Measurements from ENCODE around the gene LRP1. TPM values are rescaled to one million over a fixed set of nuclear protein-coding genes. Genes with fewer than 3 reads are reported as not detected.
A peak's percentile ranks its signal among the peaks of the same experiment; 100 is the strongest.

The LRP1 gene
- total and polyA plus RNA-seq, 2 of the 13 experiments (the other 11 are each of a cell fraction or from before 2014, with no cell fraction given), result 14.7 to 30.8 TPM

- no peak for TF ChIP-seq ZBTB25 (CRISPR knock-in tag; IDR thresholded peaks at IDR 0.05)
- no peak for TF ChIP-seq SNAPC2 (CRISPR knock-in tag; IDR thresholded peaks at IDR 0.05)
- no peak for TF ChIP-seq ZNF629 (CRISPR knock-in tag; conservative IDR thresholded peaks at IDR 0.05)
- peak; percentile 60; the same call in 1 of the 2 replicates for TF ChIP-seq KDM2A (CRISPR knock-in tag; IDR thresholded peaks at IDR 0.05; ENCODE audit: borderline replicate concordance, low read depth)
- no peak for TF ChIP-seq CREB1 (IDR thresholded peaks at IDR 0.05)
- peak; percentile 35; the same call in 1 of the 2 replicates for TF ChIP-seq CREB1 (CRISPR knock-in tag; IDR thresholded peaks at IDR 0.05)
- no peak for TF ChIP-seq ZNF564 (CRISPR knock-in tag; IDR thresholded peaks at IDR 0.05)
- TF ChIP-seq MNT (IDR thresholded peaks at IDR 0.05), result peak; percentile 11; the same call in 1 of the 2 replicates
- 0 out of 2 replicates have a peak, but pooled peaks have one; percentile 7 for TF ChIP-seq RAD21 (CRISPR knock-in tag; IDR thresholded peaks at IDR 0.05)
- peak; percentile 92 for TF ChIP-seq RBM39 (IDR thresholded peaks at IDR 0.05; ENCODE audit: low read depth, low read length, poor library complexity, severe bottlenecking)
- peak; percentile 25; the same call in 1 of the 2 replicates for TF ChIP-seq ERF (CRISPR knock-in tag; IDR thresholded peaks at IDR 0.05)
- no peak for TF ChIP-seq SYNCRIP (IDR thresholded peaks at IDR 0.05; ENCODE audit: insufficient read depth, low read depth, low read length)
- peak; percentile 95 for TF ChIP-seq GFI1 (CRISPR knock-in tag; IDR thresholded peaks at IDR 0.05; ENCODE audit: borderline replicate concordance)
- peak; percentile 53; the same call in 1 of the 2 replicates for TF ChIP-seq ZNF350 (CRISPR knock-in tag; IDR thresholded peaks at IDR 0.05; ENCODE audit: borderline replicate concordance, low read depth)
- TF ChIP-seq SPEN (CRISPR knock-in tag; IDR thresholded peaks at IDR 0.05; ENCODE audit: low read depth), result 0 out of 2 replicates have a peak, but pooled peaks have one; percentile 19
- TF ChIP-seq ZNF281 (CRISPR knock-in tag; IDR thresholded peaks at IDR 0.05; ENCODE audit: borderline replicate concordance), result peak; percentile 17; the same call in 1 of the 2 replicates
- no peak for TF ChIP-seq MLXIP (CRISPR knock-in tag; IDR thresholded peaks at IDR 0.05; ENCODE audit: borderline replicate concordance)
- peak; percentile 74; the same call in 1 of the 2 replicates for TF ChIP-seq ZNF607 (CRISPR knock-in tag; IDR thresholded peaks at IDR 0.05; ENCODE audit: borderline replicate concordance)
- TF ChIP-seq FOXO1 (CRISPR knock-in tag; IDR thresholded peaks at IDR 0.05), result peak; percentile 52; the same call in 1 of the 2 replicates
- TF ChIP-seq ZNF816 (CRISPR knock-in tag; IDR thresholded peaks at IDR 0.05; ENCODE audit: borderline replicate concordance), result 0 out of 2 replicates have a peak, but pooled peaks have one; percentile 51
Measured at GRCh38 chr12:57127726-57128518, at the start of gene LRP1 (continued).

Data from HepG2 (cell line).